ENCODE results near the gene JAZF1.

GRCh38 chr7:27908534-27909165, 271.9 kb downstream of the JAZF1 start:
- no peak for TF ChIP-seq CTCF (IDR thresholded peaks at IDR 0.05 in 4 of 5, conservative IDR thresholded peaks at IDR 0.05 in 1 of 5)
- no peak for TF ChIP-seq POLR2A (IDR thresholded peaks at IDR 0.05)
